ENCODE measurements around the gene SIX3.

The SIX3 gene

GRCh38 chr2:44959855-44960254 lies 18.4 kb downstream of the SIX3 start:
- no peak for DNase-seq

- DNase-seq: no peak
Measured at GRCh38 chr2:44960871-44961270, 19.4 kb downstream of the SIX3 start.

DNA sequence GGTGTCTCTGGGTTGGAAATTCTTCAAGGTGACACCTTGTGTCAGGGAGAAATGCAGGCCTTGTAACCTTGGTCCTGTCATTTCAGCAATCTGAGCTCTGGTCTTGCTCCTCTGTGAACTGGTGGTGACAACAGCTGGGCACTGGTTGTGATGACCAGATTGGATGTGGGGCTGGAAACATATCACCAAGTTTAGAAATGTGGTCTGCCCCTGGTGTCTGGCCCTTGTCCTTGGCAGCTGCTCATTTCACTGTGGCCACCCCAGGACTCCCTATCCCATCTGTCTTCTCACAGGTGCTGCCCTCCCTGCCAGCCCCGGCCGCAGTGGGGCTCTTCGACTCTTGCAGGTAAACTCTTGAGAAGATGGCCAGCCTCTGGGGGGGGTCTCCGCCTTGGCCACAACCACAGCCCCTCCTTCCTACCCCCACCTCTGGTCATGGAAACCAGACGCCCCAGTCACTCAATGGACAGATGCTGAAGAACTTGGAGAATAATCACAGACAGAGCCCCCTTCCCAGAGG lies 20.7 kb downstream of the SIX3 start:
- DNase-seq: no peak

DNA sequence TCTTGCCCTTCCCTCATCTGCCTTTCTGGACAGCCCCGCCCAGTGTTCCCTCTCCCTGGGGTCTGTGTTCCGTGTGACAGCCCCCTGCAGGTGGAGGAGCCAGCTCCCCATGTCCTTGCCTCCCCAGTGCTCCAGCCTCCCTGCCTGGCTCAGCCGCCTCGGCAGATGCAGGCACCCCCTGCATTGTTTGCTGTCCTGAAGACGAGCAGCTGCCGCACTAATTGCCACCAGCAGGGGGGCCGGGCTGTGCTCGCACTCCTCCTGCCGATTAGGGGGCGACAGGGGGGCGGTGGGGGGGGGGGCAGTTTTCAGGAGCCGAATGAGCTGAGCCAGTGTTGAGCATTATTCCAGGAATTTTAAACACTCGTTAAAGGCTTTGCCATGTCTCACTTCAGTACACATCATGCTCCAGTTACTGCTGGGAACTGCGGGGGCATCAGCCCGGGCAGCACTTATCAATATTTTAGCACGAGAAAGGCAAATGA lies 23.3 kb downstream of the SIX3 start:
- DNase-seq: no peak

- DNase-seq: no peak
Measured at GRCh38 chr2:44965684-44966083, 24.2 kb downstream of the SIX3 start.

DNA sequence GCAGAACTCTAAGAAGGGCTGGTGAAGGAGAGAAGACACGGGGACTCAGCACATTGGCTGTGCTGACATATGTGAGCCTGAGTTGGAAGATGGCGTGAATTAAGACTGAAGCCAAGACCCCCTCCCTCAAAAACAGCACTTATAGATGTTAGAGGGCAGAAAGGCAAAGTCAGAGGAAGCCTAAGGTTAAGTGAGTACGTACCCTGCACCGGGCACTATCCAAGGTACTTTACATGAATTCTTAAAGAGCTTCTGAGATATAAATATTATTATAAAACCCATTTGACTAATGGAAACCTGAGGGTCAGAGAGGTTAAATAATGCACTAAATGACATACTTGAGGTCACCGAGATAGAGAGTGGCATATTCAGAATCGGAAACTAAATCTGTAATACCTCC lies 25.6 kb downstream of the SIX3 start:
- no peak for DNase-seq

DNA sequence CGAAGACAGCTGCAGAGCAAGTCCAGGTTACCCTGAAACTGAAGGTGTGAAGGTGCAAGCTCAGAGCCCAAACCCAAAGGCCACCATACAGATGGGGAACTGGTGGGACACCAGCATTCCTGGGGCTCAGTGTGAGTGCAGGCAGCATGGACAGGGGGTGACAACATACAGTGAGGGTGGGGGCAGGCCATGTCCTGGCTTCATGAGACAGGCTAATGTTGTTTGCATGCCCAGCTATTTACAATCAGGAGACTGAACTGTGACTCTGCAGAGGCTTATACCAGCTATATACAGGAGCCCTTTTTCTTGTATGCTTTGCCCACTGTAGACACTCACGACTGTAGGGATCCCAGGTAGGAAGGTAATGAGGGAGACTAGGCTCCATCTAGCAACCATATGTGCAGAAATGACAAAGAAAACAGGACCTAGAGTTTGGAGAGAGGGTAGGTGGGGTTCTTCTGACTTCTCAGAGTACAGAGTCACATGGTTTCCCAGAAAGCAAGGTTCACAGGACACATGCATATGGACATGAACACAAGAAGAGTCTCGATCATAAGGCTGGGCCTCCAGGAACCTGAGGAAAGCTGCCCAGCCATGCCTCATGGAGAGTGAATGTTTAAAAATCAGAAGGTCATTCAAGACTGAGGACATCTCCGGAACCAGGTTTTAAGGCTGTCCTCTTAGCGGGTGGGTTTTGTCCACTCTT lies 26.4 kb downstream of the SIX3 start:
- DNase-seq: no peak

DNA sequence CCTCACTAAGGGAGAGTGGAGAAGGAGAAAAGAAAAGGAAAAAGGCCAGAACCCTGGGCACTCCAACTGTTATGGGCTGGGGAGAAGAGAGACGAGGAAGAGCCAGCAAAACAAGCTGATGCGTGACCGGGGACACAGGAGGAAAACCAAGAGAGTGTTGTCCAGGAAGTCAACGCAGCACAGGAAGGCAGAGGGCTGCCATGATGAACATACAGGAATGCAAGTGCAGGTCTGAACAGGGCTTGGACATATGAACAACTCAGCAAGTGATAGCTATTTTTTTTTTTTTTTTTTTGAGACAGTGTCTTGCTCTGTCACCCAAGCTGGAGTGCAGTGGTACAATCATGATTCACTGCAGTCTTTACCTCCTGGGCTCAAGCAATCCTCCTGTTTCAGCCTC lies 28.4 kb downstream of the SIX3 start:
- no peak for DNase-seq

DNA sequence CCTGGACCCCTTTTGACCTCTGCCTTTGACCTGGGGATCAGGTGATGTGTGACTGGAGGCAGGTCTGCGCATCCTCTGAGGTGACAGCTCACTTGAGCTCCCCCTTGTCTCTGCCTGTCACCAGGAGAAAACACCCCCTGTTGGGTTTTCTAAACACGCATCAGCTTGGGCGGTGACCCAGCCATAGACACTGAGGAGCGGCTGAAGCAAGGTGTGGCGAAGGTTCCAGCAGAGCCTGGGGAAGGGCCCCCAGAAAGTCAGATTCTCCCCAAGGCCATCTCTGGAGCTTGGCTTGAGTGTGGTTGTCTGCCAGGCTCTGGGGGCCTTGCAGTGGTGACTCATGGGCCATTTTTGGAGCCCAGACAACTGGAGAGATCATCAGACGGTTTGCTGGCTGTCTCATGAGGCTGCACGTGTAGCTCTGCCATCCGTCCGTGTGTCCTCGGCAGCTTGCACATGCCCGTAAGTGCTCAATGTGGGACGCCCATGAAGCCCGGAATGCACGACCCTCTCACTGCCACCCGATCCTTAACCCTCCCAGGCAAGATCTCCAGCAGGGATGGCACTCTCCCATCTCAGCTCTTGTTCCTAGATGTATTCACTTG lies 29.4 kb downstream of the SIX3 start:
- no peak for DNase-seq

- DNase-seq: no peak
Measured at GRCh38 chr2:44972771-44973535, 31.5 kb downstream of the SIX3 start.

DNA sequence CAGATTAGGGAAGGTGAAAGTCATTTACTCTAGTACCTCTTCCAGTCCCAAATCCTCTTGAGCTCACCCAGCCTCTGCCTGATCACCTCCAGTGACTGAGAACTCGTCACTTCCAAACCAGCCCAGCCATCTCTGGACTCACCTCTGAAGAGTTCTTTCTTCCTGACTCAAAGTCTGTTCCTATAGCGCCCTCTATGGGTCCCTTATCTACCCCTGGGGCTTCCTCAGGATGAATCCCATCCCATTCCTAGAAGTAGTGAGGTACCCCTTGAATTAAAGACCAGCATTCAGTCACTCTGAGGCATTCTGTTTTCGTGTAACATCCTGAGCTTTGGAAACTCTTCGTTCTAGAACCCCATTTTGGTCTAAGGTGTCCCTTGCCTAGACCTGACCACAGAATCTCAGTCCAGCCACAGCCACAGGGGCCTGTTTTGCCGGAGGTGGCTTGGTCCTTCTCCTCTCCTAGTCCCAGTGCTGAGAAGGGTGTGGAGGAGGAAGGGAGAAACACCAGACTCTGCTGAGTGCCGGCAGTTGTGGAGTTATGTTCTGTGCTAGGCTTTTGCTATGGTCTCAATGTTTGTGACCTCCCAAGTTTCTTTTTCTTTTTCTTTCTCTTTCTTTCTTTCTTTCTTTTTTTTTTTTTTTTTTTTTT lies 32.7 kb downstream of the SIX3 start:
- no peak for DNase-seq

DNA sequence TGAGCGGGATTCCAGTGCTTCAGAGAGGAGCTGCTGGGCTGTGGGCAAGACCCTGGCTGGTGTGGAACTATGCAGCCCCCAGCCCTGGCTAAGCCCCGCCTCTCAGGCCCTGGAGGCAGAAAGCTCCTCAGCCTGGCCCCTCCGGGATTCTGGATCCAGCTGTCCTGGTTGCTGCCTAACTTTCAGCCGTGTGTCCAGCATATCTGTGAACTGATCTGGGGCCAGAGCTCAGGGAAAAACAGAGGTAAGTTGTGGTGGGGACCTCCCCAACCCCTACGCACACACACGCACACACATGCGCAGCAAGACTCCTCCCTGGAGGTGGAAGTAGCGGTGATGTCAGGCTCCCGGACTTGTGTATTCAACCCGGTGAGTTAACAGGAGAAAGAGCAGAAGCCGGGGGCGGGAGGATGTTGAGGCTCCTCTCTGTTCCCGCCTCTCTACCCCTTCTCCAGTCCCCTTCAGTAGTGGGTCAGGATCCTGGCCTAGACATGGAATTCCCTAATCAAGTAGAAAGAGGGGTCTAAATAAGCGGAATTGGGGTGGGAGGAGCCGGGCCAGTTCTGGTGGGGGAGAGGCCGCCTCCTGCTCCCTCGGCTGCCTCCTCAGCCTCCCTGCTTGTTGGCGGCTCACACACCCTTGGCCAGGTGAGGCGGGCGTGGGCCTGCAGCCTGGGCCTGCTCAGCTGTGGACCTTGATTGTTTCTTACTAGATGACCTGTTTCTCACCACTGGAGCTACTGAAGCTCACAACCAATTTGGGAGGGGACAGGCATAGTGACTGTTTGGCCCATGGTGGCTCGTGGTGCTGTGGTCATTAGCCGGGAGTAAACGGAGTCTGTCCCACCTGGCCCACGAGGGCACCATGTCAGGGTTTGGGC lies 34.3 kb downstream of the SIX3 start:
- DNase-seq: peak in 1 of 2 experiments; percentile 19

DNA sequence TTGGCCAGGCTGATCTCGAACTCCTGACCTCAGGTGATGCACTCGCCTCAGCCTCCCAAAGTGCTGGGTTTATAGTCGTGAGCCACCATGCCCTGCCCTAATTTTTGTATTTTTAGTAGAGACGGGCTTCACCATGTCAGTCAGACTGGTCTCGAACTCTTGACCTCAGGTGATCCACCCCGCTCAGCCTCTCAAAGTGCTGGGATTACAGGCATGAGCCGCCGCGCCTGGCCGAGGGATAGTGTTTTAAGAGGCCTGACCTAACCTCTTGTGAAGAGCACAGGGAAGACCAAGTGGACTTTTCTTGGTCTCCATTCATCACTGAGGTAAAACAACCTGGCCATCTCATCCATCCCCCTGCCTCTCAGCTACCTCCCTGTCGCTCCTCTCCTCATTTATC lies 38.1 kb downstream of the SIX3 start:
- no peak for DNase-seq

- no peak for DNase-seq
Measured at GRCh38 chr2:44980751-44981713, 39.5 kb downstream of the SIX3 start.

- peak; percentile 73 to 80 for DNase-seq
Measured at GRCh38 chr2:44981714-44982108, 40.2 kb downstream of the SIX3 start.

DNA sequence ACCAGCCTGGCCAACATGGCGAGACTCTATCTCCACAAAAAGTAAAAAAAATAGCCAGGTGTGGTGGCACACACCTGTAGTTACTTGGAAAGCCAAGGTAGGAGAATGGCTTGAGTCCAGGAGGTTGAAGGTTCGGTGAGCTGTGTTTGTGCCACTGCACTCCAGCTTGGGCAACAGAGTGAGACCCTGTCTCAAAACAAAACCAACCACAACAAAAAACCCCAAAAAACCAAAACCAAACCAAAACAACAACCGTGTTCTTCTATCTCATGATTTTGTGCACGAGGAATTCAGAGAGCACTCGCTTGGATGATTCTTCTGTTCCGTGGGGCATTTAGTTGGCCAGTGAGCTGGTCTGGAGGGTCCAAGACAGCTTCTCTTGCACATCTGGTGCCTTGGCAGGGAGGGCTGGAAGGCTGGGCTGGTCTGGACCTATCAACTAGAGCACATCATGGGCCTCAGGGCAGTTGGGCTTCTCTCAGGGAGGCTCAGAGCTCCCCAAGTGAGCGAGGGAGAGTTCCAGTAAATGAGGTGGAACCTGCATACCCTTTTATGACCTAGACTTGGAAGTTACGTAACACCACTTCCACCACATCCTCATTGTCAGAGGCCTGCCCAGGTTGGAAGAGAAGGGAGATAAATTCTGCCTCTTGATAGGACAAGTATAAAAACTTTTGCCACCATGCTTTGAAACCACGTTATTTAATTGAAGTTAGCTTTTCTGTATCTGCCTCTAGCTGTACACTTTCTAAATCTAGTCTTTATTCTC lies 42.5 kb downstream of the SIX3 start:
- no peak for DNase-seq

DNA sequence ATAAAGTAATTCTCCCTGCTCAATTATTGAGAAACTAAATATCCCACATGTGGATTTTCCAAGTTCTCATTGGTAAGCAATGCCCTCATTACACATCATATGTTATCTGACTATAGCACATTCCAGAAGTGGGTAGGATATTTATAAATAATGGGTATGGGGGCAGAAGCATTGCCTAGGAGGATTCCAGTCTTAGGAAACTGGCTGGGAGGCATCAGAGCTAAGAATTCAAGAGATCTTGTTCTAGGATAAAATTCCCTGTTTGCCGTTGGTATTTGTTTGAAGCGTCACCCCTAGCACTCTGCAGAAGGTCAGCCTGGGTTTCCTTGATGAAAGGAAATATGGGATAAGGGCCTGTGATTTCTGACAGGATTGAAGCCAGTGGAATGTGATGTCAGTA lies 47.7 kb downstream of the SIX3 start:
- DNase-seq: no peak

DNA sequence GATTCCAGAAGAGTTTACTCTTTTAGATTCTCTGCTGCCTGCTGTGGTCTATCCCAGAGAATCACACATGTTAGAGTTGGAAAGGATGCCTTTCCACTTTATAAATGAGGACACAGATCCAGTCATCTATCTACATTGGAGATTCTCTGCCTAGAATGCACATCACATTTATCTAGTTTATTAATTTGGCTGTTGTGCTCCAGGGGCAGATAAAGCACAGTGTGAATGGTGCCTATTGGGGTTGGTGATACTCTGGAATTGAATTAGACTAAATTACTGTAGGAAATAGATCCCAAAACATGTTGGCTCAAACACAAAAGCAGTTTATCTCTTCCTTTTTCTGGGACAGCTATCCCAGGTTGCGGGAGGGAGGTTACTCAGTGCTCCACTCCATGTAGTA lies 52.9 kb downstream of the SIX3 start:
- no peak for DNase-seq
